H1 (cell line): ENCODE results near the gene TAF8. TPM values are rescaled to one million over a fixed set of nuclear protein-coding genes. Genes with fewer than 3 reads are reported as not detected.

ENCODE experiments used
- ASH2L ChIP-seq: fragments of 200-600, 300-600 bp; sonication (generic); IDR thresholded peaks from one replicate; pipeline ENCODE4 v1.7.1; 2017; ENCODE audit warnings: low read length
- EGR1 ChIP-seq: IDR thresholded peaks from 2 replicates; pipeline ENCODE4 v1.6.1; 2011; ENCODE audit warnings: low read depth, low read length, borderline replicate concordance
- HDAC6 ChIP-seq: IDR thresholded peaks from one replicate; pipeline ENCODE4 v1.7.1; 2012; ENCODE audit warnings: low read depth, mild to moderate bottlenecking, inconsistent platforms, low read length, moderate library complexity
- POLR2A ChIP-seq, 2 experiments: IDR thresholded peaks; 1 replicate in 1 of 2; 2 replicates in 1 of 2; pipeline ENCODE4 v1.6.1; 2011; ENCODE audit warnings: low read depth in 2 of 2, low read length in 2 of 2, mild to moderate bottlenecking in 2 of 2; ENCODE audit errors: control extremely low read depth in 1 of 2
- RFX5 ChIP-seq: IDR thresholded peaks from 2 replicates; pipeline ENCODE4 v1.6.1; 2011; ENCODE audit warnings: low read depth, low read length, improper control_type of control experiment, borderline replicate concordance
- SP2 ChIP-seq: IDR thresholded peaks from 2 replicates; pipeline ENCODE4 v1.6.1; 2012; ENCODE audit warnings: mild to moderate bottlenecking, low read length, inconsistent platforms
- USF2 ChIP-seq: IDR thresholded peaks from 2 replicates; pipeline ENCODE4 v1.6.1; 2011; ENCODE audit warnings: low read length, improper control_type of control experiment
- ZNF274 ChIP-seq: IDR thresholded peaks from 2 replicates; pipeline ENCODE4 v1.7.0; 2012; ENCODE audit warnings: low read length, borderline replicate concordance; ENCODE audit errors: extremely low read depth
- polyA plus RNA-seq, 7 experiments: library from polyadenylated mRNA; depleted of rRNA in 3 of 7; stranded (reverse) in 5 of 7; unstranded in 2 of 7; fragments of >200 nt in 5 of 7; fragments of 200-250 nt in 2 of 7; gene quantifications; 1 replicate in 5 of 7; 2 replicates in 1 of 7; 4 replicates in 1 of 7; pipeline versions ENCODE4 v1.2.1 to v1.2.3, GENCODE V29; 2011 to 2013; ENCODE audit warnings: missing spikeins in 2 of 7, mixed read lengths in 2 of 7
- total RNA-seq: library from RNA; stranded (reverse); fragmentation: NEBNext Ultra II Directional; extraction: Animal tissue kit (Norgen Biotek cat#: 25700); gene quantifications from 2 replicates; pipeline ENCODE4 v1.2.1, GENCODE V29; 2021

The TAF8 gene
- total and polyA plus RNA-seq, 2 of the 8 experiments (the other 6 are each of a cell fraction or from before 2014, with no cell fraction given), result 32.2 to 34.0 TPM

- TF ChIP-seq HDAC6 (no peak), ASH2L (no peak), POLR2A (IDR thresholded peaks at IDR 0.05; ENCODE audit: control extremely low read depth in 1 of 2, low read depth in 2 of 2, low read length in 2 of 2) (no peak), SP2 (no peak), RFX5 (no peak), EGR1 (no peak), USF2 (no peak), ZNF274 (no peak)
These were observed 33.2 kb upstream of the TAF8 start (continued) for GRCh38 chr6:42017021-42017643.
